HG03066 (cell line): ENCODE measurements around the gene HOXA9.

Experiments used
- ATAC-seq: cut with Tn5 transposase; IDR thresholded peaks from one replicate; pipeline ENCODE4 v1.9.1; 2021; ENCODE audit warnings: low read depth; ENCODE audit not compliant: unreplicated experiment

HOXA9 gene

DNA sequence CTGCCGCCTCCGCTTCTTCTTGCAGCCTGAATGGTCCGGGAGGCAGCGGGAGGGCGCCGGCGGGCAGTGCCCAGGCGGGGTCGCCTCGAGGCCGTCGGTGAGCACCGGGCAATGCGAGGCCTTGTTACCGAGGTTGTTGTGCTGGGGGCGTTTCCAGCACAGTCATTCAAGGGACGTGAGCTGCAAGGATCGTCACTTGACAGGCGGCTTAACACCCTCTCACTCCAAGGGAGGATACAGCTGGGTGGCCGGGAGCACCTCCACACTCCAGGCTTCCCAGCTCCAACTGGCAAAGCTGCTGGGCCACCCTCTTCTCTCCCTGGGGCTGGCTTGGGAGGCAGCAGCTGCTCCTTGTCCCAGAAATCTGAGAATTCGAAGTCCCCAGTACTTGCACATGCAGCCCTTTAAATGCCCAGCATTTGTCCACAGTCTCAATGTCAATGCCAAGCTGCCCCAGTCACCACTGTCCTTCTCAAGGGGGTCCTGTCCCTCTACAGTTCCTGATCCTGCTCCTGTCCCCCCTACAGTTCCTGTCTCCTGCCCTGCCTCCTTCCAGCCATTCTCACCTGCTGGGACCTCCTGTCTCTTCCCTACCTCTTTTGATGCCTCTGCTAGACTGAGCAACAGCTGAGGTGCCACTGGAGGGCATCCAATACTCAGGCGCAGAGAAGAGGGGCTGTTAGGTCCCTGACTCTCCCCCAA lies 24.1 kb upstream of the HOXA9 start:
- no peak for ATAC-seq

DNA sequence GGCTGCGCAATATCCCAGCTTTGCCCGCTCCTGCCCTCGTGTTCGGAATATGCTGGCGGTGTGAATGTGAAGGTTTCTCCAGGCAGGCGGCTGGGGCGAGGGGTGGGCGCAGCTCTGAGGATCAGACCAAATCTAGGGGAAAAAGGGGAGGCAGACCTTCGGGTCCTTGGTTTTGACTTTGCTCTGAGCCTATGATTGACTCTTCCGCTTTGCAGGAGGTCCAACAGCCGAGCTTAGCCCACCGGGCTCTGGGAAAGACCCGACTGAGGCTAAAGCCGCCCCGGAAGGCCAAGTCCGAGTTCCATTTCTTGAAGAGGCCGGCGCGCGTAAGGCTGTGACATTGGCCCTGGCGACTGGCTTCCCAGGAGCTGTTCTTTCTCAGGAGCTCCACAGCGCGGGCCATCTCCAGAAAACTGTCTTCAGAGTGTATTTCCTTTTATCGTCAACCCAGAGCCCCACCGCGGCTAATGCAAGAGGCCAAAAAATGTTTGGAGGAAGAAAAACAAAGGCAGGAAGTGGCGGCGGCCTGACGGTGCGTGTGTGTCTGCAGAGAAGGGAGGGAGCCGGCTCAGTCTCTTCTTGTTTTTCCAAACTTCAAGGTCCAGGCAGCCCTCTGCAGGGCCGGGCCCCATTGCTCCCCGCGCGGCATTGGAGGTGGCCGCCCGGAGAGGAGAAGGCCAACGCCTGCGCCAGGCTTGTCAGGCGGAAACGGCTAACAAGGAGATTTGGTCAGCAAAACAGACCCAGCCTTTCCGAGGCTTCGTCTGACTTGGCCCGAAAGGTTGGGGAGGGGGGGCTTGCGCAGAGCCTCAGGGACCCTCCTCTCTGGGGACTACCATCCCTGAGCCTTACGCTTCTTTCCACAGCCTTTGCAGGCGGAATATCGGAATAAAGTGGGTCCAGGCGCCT lies 23.3 kb upstream of the HOXA9 start:
- ATAC-seq: no peak

DNA sequence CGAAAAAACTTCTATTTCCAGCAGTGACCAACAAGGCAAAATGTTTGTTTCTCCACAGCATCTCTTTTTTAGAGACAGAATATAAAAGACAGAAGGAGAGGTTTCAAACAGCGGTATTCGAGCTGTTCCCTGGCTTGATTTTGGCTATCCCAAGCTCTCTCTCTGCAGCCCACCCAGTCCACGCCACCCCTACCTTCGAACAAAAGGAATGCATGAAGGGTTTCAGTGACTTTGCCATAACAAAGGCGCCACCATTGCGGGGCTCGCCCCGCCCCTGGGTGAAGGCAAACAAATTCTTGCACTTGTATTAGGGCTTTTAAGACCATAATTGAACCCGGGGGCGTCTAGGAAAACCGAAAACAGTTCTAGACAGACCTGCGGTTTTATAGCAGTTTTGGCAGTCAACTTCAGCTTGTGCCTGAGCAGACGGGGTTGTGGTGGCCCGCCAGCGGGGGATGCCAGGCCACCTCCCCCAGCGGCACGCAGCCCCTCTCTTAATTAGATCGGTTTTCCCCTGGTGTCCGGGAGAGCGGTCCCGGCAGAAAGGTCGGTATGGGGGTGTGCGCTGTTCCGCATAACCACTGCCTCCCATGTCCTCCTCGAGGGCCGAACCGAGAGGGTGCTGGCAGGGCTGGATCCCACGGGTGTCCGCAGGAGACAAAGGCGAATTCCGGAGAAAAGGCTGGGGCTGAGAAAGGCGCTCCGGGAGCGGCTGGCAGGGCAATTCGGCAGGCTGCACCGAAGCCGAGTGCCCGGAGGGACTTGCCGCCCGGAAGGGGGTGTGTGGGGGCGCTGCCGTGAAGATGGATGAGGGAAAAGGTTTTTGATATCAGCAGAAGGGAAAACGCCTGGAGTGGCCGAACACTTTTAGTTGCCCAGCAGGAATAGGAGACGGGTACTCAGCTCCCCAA lies 22.4 kb upstream of the HOXA9 start:
- ATAC-seq: no peak

DNA sequence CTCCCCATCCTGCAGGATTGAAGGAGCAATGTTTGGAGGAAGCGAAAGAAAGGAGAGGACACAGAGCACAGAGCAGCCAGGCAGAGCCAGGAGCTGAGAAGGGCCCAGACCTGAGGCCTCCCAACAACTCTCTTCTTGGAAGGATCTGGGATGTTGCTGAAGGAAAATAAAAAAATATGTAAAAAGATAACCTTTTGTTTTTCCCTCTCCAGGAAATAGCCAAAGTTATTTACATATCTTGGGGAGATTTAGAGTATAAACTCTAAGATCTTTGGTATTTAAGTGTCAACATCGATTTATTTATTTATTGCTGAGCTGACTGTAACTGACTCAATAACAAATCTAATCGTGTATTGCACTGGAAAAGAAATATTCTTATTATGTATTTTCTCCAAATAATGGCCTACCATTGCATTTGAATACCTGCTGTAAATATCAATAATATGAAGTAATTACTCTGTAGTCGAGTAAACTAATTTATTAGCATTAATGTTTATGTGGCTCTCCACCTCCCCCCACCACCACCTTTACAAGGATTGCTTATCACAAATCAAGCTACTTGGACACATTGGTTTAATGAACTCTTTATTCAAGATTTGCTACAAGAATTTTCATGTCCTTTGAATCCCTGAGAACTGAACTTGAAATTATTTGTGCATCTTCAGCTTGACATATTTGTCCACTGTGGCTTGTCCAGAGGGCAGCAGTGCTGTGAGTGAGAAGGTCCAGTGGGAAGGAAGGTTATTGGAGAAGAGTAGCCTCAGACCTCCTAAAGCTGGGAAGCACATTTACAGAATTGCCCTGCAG lies 21.5 kb upstream of the HOXA9 start:
- no peak for ATAC-seq

DNA sequence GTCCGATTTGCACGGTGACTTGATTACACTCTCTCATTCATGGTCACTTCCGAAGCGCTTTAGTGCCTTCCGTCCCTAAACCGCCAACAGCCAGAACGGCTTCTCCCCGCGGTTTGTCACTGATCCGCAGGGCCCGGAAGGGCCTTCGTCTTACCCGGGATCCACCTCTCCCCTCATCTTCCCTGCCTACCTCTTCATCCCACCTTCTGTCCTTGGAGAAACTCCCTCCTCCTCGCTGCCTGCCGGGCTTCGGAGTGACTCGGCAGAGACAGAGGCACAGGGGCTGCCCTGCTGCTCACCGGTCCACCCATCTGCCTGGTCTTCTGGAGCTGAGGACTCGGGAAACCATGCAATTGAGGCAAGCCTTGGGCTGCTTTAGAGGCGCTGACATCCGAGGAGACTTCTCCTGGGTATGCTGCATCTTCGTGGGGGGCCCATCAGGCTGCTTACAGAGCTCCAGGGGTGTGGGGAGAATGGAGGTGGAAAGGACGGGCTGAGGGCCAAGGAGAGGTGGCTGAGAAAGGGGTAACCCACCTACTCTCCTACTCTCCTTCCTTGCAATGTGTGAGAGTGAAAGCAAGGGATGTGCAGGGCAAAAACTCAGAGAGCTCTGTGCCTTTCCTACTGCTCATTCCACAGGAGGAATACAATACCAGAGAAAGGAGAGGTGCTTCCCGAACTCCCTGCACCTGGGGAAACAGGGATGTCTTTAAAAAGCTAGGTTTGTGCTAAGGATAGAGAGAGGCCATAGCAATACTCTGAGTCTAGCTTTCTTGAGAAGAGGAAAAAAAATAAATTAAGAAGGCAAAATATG lies 20.7 kb upstream of the HOXA9 start:
- ATAC-seq: no peak

DNA sequence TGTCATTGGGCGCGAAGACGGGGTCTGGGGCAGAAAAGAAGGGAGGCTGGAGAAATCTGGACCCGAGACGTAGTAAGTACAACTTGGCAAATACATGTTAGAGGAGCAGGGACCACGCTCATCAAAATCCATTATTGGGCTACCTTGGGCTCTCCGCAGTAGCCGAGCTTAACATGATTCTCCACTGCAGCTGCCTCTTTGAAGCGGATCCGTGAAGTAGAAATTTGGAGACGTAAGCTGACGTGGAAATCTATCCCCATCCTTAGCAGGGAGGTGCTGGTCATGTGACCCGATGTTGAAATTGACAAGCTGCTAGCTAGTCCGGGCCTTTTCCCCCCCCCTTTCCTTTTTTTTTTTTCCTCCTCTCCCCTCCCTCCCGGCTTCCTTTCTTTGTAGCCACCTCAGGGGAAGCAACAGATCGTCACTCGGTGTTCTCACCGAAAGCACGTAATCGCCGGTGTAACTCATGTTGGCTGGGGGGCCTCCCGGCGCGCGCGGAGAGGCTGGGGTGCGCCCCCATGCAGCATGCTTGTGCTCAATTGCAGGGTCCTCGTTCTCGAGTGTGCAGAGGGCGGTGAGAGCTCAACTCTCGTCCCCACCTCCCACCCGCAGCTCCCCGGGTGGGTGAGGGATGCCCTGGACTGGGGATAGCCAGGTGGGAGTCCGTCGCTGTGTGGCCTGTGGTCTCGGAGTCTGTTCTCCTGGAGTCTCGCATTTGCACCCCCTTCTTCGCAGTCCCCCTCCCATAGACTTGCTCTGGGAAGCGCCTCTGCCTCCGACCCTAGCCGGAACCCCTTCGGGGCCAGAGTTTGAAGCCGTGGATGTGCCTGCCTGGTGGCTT lies 19.9 kb upstream of the HOXA9 start, which contains the start of gene HOXA11:
Gene HOXA11, minus strand, starts transcription at position 220 of the 841 bp plus-strand sequence. Its CDS starts 88 bp downstream, at position 132.
- no peak for ATAC-seq

DNA sequence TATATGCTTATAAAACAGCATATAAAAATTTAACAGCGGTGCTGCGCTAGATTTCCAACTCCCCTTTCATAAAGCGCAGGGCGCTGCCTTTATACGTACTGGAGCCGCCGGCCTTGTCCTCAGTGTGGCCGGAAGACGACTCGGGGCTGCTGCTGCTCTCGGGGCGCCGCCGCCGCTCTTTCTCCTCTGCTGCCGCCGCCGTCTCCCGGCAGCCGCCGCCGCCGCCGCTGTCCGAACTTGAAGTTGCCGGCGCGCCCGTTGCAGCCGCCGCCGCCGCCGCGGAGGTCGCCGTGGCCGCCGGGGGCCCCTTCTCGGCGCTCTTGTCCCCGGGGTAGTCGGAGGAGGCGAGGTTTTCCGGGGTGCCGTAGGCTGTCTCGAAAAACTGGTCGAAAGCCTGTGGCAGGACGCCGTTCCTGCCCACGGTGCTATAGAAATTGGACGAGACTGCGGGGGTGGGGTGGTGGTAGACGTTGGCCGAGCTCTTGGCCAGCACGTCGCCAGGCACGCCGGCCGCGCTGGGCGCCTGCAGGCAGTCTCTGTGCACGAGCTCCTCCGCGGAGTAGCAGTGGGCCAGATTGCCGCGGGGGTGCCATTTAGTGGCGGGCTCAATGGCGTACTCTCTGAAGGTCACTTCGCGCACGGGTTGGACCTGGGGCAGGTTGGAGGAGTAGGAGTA lies 19.1 kb upstream of the HOXA9 start:
- no peak for ATAC-seq

DNA sequence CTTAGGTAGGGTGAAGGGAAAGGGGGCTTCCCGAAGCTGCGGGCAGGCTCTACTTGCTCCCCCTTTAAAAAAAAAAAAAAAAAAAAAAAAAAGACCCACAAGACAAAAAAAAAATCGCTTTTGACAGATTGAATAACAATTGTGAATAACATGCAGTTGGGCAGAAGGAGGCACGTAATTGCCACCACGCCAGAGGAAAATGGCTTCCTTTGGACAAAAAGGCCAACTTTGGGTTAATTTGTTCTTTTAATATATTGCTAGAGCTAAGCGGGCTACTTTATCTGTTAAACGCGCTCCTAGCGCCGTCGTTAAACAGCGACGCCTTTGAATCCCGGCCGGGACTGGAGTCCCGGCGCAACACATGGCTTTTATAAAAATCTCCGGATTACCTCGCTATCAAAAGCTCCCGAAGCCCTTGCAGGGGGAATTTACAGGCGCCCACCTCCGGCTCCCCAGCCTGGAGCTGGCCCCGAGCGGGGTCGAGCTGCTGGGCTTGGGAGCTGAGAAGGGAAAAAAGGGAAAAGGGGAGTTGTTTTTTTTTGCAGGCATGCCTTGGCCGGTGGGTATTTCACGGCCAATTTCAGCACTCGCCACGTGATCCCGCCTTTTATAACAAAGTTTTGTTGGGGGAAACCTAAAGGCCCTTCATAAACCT lies 18.5 kb upstream of the HOXA9 start:
- no peak for ATAC-seq

DNA sequence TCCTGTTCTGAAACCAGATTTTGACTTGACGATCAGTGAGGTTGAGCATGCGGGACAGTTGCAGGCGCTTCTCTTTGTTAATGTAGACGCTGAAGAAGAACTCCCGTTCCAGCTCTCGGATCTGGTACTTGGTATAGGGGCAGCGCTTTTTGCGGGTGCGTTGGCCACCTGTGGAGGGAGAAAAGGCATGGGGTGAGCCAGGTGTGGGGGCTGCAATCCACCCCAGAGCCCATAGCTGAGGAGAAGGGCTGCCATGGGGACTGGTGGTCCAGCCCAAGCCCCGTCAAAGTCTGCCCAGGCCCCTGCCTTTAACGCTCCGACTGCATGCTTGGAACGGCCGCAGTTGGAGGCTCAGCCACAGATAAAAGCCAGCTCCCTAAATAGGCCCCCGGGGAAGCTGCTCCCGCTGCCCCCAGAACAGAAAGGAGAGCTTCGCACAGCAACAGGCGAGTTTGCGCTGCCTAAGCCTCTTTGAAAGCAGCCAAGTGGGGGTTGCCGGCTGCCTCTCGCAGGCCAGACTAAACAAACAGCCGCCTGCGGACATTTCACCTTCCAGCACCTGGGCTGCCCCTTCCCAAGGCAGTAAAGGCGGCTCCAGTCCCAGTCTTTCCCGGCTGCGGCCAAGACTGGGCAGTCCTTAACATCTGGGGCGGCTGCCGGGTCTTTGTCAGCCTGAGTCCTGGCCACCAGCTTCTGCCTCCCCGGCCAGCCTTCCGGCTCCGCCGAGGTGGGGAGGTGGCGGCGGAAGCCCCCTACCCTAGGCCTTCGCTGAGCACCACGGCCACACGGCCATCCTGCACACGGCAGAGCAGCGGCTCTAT lies 17.7 kb upstream of the HOXA9 start:
- ATAC-seq: no peak

DNA sequence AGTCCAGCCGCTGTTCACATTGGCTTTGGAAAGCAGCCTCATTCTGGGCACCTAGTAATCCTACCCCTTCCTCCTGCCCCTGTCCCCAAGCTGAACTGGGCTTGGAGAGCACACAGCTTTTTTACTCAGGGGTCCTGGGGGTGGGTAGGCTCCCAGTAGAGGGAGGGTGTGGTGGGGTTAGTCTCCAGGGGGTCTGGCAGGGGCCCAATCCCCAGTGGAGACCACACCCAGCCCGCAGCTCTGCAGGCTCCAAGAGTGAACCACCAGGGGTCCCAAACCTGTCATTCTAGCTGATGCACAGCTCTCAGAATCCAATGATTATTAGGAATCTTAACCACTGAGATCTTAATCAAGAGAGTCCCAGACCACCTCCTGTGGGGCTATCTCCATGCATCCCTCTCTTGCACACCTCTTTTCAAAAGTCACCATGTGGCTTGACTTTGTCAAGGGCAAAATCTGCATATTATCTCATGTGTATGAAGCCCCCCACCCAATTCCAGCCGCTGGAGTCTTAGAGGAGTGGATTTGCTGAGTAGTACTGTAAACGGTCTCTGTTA lies 17.0 kb upstream of the HOXA9 start:
- ATAC-seq: no peak

DNA sequence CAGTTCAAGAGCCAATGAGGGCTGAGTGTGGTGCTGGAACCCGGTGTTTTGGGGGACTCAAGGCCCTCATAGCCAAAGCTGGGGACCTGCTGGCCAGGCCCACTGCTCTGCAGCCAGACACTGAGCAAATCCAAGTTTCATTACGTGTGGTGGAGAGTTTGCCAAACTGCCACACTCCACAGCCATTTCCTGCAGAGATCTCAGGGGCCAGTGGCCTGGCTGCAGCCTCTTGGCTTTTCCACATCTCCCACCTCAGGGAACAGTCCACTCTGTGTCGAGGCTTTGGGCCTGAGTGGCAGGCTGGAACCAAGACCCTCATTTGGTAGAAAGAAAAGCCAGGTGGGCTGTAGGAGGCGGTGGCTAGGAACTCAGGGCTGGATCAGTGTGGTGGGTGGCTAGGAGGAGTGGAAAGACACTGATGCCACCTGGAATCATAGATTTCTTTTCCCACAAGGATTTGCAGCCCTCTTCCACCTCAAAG lies 16.5 kb upstream of the HOXA9 start:
- no peak for ATAC-seq

DNA sequence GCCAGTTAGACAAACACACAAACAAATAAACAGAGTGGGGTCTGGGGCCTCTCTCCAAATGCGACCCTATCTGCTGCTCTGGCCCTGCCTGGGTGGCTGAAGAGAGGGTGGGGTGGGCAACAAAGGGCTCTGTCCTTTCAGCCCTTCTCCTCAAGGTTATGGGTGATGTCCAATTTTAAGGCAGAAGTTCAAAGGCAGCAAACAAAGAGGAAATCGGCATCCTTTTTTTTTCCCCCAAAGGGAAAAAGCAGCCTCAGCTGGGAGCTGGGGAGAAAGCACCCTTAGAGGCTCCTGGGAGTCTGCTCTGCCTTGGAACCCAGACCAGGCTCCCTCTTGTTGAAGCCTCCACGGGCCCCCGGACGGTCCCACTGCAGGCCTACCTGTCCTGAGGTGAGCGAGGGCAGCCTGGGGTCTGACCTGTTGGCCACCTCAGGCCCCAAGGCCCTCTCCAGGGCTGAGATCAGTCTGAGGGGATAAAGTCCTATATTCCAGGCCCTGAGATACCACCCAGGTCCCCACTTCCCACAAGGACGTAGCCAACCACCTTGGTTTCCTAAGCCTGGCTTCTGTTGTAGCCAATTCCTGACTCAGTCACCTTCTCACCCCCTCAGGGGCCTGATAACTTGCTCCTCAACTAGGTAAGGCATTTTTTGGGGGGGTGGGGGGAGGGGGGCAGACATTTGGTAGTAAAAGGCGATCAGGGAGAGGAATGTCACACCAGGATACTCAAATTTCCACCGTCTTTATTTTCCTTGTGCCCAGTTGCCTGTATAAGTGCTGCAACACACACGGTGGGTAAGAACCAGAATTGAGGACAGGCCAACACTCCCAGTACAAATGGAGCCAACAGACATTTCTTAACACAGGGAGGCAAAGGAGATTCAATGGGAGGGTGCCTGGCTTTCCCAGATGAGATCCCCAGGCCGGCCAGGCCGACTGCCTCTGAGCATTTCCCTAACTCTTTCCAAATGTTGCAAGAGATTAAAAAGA lies 15.4 kb upstream of the HOXA9 start:
- ATAC-seq: no peak

DNA sequence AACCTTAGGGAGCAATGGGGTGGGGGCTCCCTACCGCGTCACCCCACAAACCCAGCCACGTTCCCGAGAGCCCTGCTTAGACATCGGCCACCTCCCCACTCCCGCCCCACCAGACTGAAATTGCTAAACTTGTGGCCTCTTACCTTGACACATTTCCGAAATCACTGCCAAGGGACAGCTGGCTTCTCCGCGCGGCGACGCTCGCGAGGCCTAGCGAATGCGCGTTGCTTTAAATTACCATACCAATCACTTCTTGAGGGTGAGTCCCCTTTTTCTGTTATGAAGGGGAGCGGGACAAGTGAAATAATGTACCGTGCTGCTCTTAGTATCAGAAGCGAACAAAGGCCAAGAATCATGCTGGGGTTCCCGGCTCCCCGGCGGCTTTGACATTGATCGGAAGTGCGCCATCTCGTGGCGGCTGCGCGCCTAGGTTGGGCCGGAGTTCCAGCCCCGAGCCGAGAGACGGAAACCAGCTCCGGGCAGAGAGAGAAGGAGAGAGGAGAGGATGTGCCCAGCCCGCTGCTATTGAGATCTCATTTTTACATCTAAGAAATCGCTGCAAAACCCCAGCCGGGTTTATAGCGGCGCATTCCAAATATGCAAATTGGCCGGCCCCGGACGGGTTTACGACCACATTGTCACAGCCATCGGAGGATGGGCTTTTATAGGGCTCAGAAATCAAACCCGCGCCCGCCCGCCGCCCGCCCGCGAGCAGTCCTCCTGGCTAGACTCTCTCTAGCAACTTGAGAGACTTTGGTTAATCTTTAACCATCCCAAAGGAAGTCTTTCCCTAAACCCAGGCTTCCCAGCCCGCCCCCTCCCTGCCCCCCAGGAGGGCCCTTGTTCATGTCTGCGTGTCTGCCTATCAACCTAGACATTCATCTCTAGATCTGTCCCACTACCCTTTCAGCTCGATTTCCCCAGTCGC lies 14.4 kb upstream of the HOXA9 start:
- ATAC-seq: no peak

DNA sequence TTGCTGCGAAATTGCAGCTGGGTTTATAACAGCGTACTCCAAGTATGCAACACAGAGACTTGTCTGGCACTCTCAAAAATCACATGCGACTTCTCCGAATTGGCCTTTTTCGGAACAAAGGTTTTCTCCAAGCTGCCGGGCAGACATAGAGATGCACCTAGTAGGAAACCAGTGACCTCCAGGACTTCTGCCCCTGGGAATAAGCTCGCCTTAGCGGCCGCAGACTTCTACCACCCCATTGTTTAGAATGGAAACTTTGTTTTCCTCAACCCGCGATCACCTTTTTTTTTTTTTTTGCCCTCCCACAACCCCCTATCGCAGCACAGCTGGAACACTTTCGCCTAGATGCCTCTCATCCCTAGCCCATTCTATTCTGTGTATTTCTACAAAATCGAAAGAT lies 13.7 kb upstream of the HOXA9 start:
- ATAC-seq: no peak
